Stimulated activated CD4-positive, alpha-beta T cell treated with anti-CD3 and anti-CD28 coated beads, Interleukin-1b, Interleukin-23, amount 100 ng/mL, for 48 hours (primary cell): ENCODE measurements around the gene GSTP1.
"Not testable (repeated sequence)": the region's sequence is repeated elsewhere in the genome, so short reads cannot be mapped to it uniquely, and the experiment has no call there.

Experiments
- DNase-seq: peaks from one replicate; pipeline ENCODE4 v3.0.0-alpha.2; 2020

GSTP1 gene

DNA sequence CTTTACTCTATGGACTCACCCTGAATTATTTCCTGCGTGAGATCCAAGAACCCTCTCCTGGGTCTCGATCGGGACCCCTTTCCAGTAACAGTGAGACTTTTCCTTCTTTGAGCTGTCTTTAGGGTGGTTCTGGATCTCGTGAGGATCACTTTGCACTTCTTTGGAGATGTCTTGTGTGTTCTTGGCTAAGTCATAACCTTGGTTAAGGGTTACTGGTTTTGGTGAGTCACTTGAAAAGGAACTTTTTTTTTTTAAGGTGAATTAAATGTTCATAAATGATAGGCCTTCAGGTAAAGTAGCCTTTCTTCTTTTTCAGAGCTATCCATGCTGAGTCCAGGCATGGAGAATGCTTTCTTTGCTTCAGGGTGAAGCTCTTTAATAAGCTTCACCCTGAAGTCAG is 19.4 kb upstream of the GSTP1 start:
- no peak for DNase-seq

DNA sequence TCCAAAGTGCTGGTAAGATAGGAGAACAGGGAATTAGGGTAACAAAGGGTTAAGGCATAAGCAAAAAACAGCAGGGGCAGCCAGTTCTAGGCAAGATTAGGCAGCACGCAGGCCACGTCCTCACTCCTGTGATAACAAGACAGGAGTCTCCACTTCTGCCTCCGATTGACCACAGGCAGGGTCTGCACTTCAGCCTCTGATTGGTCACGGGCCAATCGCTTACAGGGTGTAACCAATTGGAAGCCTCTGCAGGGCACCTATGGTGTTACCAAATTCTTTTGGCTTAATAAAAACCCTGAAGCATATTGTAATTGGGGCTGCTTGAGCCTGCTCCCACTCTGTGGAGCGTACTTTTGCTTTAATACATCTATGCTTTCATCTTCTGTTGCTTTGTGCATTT is 12.2 kb upstream of the GSTP1 start:
- no peak for DNase-seq

- DNase-seq, result no peak
These were observed 11.3 kb upstream of the GSTP1 start for GRCh38 chr11:67572305-67572704.

DNA sequence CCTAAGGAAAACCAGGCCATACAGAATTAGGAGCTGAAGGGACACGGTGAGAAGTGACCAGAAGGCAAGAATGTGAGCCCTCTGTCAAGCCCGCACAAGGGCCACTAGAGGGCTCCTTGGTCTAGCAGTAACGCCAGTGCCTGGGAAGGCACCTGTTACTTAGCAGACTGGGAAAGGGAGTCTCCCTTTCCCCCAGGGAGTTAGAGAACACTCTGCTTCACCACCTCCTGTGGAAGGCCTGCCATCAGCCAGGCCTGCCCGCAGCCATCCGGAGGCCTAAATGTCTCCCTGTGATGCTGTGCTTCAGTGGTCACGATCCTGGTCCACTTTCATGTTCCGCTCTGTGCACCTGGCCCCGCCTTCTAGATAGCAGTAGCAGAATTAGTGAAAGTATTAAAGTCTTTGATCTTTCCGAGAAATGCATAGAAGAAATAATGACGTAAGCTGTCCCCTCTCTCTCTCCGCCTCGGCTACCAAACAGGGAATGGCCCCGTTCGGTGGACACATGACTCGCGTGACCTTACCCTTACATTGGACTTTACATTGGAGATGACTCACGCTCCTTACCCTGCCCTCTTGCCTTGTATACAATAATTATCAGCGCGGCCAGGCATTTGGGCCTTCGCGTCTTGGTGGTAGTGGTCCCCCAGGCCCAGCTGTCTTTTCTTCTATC is 10.7 kb upstream of the GSTP1 start:
- DNase-seq, result no peak

DNA sequence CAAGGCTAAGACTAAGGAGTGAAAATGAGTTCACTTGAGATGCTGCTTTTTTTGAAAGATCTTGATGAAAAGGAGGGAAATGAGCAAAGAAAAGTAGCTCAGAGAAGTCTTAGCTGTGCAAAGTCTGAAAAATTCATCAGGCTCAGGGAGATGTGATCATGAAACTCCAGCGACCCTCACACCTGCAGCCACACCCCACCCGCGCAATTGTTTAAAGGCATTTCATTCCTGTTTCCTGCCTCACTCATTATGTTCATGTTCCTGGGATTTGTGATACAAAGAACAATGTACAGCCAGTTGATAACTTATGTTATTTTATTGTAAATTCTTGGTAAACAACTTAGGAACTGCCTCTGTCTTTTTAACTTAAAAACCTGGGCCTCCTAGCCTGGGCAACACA is 8.7 kb upstream of the GSTP1 start:
- DNase-seq, result no peak

- no peak for DNase-seq
These were observed 6.7 kb upstream of the GSTP1 start for GRCh38 chr11:67576735-67577475.

- no peak for DNase-seq
These were observed 5.7 kb upstream of the GSTP1 start for GRCh38 chr11:67577951-67578350.

DNA sequence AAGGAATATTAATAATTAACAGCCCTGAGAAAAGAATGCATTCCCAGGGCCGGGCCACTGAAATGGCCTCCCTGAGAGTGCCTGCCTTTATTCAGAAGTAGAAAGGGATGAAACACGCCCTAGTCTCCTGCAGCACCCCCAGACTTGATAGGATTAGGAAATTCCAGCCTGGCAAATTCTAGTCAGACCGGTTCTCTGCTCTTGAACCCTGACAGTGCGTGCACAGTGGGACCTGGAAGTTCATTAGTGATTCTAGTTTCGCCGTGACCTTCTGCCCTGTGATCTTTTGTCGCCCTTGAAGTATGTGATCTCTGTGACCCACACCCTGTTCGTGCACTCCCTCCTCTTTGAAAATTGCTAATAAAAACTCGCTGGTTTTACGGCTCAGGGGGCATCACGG is 2.1 kb upstream of the GSTP1 start:
- DNase-seq, result no peak

- no peak for DNase-seq
These were observed 1.6 kb upstream of the GSTP1 start for GRCh38 chr11:67582011-67582410.

- DNase-seq, result peak; percentile 30
These were observed 731 bp downstream of the GSTP1 start for GRCh38 chr11:67584205-67584880.

DNA sequence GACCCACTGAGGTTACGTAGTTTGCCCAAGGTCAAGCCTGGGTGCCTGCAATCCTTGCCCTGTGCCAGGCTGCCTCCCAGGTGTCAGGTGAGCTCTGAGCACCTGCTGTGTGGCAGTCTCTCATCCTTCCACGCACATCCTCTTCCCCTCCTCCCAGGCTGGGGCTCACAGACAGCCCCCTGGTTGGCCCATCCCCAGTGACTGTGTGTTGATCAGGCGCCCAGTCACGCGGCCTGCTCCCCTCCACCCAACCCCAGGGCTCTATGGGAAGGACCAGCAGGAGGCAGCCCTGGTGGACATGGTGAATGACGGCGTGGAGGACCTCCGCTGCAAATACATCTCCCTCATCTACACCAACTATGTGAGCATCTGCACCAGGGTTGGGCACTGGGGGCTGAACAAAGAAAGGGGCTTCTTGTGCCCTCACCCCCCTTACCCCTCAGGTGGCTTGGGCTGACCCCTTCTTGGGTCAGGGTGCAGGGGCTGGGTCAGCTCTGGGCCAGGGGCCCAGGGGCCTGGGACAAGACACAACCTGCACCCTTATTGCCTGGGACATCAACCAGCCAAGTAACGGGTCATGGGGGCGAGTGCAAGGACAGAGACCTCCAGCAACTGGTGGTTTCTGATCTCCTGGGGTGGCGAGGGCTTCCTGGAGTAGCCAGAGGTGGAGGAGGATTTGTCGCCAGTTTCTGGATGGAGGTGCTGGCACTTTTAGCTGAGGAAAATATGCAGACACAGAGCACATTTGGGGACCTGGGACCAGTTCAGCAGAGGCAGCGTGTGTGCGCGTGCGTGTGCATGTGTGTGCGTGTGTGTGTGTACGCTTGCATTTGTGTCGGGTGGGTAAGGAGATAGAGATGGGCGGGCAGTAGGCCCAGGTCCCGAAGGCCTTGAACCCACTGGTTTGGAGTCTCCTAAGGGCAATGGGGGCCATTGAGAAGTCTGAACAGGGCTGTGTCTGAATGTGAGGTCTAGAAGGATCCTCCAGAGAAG is 1.6 kb downstream of the GSTP1 start:
- no peak for DNase-seq

DNA sequence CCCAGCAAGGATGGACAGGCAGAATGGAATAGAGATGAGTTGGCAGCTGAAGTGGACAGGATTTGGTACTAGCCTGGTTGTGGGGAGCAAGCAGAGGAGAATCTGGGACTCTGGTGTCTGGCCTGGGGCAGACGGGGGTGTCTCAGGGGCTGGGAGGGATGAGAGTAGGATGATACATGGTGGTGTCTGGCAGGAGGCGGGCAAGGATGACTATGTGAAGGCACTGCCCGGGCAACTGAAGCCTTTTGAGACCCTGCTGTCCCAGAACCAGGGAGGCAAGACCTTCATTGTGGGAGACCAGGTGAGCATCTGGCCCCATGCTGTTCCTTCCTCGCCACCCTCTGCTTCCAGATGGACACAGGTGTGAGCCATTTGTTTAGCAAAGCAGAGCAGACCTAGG is 2.3 kb downstream of the GSTP1 start:
- DNase-seq, result no peak

GRCh38 chr11:67586568-67587250 is 3.1 kb downstream of the GSTP1 start:
- DNase-seq, result no peak

GRCh38 chr11:67588136-67588503 is 4.5 kb downstream of the GSTP1 start:
- no peak for DNase-seq

DNA sequence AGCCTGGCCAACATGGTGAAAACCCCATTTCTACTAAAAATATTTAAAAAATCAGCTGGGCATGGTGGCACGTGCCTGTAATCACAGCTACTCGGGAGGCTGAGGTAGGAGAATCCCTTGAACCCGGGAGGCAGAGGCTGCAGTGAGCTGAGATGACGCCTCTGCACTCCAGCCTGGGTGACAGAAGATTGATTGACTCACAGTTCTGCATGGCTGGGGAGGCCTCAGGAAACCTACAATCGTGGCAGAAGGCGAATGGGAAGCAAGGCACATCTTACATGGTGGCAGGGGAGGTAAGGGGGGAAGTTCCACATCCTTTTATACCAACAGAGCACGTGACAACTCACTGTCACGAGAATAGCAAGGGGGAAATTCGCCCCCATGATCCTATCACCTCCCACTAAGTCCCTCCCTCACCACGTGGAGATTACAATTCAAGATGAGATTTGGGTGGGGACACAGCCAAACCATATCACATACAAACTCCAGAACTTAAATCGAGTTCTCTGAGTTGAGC is 5.3 kb downstream of the GSTP1 start:
- DNase-seq, result not testable (repeated sequence)

DNA sequence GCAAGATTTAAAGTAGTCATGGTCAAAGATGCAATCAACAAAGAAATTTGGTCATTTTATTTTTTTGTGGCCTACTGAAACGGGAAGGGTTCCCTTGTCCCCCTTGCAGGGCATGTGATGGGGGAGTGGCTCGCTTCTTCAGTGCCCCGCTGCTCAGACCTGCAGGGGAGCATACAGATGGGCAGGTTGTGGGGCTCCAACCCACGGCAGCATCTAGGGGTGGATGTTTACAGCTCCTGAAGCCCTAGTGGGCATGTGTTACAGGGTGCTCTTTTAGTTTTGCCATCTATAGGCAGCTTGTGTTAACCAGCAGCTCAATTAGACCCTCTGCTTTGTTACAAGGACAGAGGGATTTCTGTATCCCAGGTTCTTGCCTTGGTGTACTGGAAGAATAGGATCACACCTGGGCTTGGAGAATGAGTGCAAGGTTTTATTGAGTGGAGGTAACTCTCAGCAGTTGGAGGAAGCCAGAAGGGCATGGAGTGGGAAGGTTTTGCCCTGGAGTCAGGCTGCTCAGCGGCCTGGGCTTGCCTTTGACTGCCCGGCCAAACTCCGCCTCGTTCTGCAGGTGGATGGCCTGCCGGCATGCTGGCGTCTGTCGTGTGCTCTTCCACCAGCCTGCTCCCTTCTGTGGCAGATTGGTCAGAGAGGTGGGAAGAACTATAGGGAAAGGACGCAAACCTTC is 9.4 kb downstream of the GSTP1 start:
- DNase-seq, result no peak

DNA sequence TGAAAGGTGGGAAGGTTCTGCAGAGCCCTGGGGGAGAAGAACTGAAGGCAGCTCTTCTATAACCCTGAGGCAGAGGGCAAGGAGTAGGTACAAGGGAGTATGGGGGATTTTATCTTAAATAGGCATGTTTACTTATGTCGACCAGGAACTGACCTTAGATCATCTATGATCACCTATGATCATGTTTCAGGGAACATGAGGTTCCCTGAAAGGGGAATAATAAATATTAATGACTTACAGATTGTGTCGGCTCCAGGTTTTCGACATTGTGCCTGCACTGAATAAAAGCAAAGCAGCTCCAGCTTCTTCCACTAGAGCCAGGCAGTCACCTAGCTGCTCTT is 9.9 kb downstream of the GSTP1 start:
- DNase-seq, result no peak

GRCh38 chr11:67594480-67594879 is 10.9 kb downstream of the GSTP1 start:
- no peak for DNase-seq

- DNase-seq, result no peak
These were observed 13.2 kb downstream of the GSTP1 start for GRCh38 chr11:67596753-67597300.

- not testable (repeated sequence) for DNase-seq
These were observed 13.8 kb downstream of the GSTP1 start for GRCh38 chr11:67597458-67597857.

DNA sequence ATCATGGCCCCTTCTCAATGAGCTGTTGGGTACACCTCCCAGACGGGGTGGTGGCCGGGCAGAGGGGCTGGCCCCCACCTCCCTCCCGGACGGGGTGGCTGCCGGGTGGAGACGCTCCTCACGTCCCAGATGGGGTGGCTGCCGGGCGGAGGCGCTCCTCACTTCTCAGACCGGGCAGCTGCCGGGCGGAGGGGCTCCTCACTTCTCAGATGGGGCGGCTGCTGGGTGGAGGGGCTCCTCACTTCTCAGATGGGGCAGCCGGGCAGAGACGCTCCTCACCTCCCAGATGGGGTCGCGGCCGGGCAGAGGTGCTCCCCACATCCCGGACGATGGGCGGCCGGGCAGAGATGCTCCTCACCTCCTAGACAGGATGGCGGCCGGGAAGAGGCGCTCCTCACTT is 14.4 kb downstream of the GSTP1 start:
- DNase-seq, result not testable (repeated sequence)
